Measurements from ENCODE around the gene DOCK9.

DNA sequence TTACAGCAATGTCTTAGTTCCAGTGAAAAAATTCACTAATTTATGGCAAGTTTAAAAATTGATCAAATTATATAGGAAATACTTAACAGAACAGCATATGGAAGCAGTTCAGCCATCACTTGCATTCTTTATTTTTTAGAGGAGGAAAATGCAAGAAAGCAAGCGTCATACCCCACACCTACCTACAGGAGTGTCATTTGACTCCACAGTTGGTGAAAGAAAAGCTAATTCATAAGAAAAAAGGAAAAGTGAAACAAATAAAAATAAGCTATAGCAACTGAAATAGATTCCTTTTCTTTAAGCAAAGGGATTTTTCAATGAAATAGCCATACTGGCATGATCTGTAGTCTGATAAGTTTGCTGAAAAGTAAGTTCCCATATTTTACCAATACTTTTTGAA, 111.0 kb downstream of the DOCK9 start:
- TF ChIP-seq, protein P1, sequence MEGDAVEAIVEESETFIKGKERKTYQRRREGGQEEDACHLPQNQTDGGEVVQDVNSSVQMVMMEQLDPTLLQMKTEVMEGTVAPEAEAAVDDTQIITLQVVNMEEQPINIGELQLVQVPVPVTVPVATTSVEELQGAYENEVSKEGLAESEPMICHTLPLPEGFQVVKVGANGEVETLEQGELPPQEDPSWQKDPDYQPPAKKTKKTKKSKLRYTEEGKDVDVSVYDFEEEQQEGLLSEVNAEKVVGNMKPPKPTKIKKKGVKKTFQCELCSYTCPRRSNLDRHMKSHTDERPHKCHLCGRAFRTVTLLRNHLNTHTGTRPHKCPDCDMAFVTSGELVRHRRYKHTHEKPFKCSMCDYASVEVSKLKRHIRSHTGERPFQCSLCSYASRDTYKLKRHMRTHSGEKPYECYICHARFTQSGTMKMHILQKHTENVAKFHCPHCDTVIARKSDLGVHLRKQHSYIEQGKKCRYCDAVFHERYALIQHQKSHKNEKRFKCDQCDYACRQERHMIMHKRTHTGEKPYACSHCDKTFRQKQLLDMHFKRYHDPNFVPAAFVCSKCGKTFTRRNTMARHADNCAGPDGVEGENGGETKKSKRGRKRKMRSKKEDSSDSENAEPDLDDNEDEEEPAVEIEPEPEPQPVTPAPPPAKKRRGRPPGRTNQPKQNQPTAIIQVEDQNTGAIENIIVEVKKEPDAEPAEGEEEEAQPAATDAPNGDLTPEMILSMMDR (IDR thresholded peaks at IDR 0.05; ENCODE audit: low read length): no peak
- no peak for TF ChIP-seq EZH2 (IDR thresholded peaks at IDR 0.05; ENCODE audit: borderline replicate concordance, low read length)
